Measurements from ENCODE around the gene SNRK. TPM values are rescaled to one million over a fixed set of nuclear protein-coding genes. Genes with fewer than 3 reads are reported as not detected.

SNRK gene
- total RNA-seq, 2 experiments from 2014 or later: 70.7 to 73.6 TPM

GRCh38 chr3:43298761-43299160 lies 12.4 kb downstream of the SNRK start:
- Mint-ChIP-seq H3K27me3 (no peaks in the 10 kb centered on the region), H3K27ac (peak overlapping the region; percentile 90), H3K4me1 (peaks cover 59% of the 10 kb centered on the region), H3K9me3 (no peaks in the 10 kb centered on the region), H3K4me3 (peak overlapping the region; percentile 84), H3K36me3 (peaks cover 19% of the 10 kb centered on the region)
- peak; percentile 15 for ATAC-seq (ENCODE audit: low read depth)
- POLR2A ChIA-PET: interaction anchor here (1.5 to 5.1 kb wide), 3 partner anchors 12 to 136 kb away, joined by 4 to 42 read pairs (median 32); partner anchors contain the start of gene SNRK
- no peak for DNase-seq

- POLR2A ChIA-PET: no interaction called here
- ATAC-seq (ENCODE audit: low read depth) (no peak), DNase-seq (no peak)
- peak overlapping the region; percentile 1 for H3K27ac Mint-ChIP-seq
- no peaks in the 10 kb centered on the region for H3K27me3 Mint-ChIP-seq
- peaks cover 42% of the 10 kb centered on the region for H3K36me3 Mint-ChIP-seq
- H3K4me3 Mint-ChIP-seq: peak overlapping the region; percentile 67
- H3K4me1 Mint-ChIP-seq: peaks cover 41% of the 10 kb centered on the region
- no peaks in the 10 kb centered on the region for H3K9me3 Mint-ChIP-seq
Observed at GRCh38 chr3:43302116-43302880, 16.0 kb downstream of the SNRK start.

- Mint-ChIP-seq H3K36me3 (peaks cover 53% of the 10 kb centered on the region), H3K4me3 (no peak overlapping the region)
- ATAC-seq (ENCODE audit: low read depth): no peak
Observed at GRCh38 chr3:43304126-43304525, 17.8 kb downstream of the SNRK start.

DNA sequence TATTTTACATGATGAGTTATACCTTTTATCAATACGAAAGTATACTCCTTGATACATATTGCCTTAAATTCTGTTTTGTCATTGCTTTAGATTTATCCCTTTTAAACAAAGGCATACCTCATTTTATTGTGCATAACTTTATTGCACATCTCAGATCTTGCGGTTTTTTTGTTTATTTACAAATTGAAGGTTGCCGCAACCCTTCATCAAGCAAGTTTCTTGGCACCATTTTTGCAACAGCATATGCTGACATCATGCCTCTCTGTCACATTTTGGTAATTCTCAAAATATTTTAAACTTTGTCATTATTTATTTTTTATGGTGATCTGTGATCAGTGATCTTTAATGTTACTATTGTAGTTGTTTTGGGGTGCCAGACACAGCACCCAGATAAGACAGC lies 20.9 kb downstream of the SNRK start:
- peak overlapping the region; percentile 48 for H3K4me3 Mint-ChIP-seq
- H3K9me3 Mint-ChIP-seq: no peaks in the 10 kb centered on the region
- POLR2A ChIA-PET: interaction anchor here (1.4 kb wide), 1 partner anchor 19 kb away, joined by 3 read pairs; no protein-coding TSS in a partner anchor
- peaks cover 78% of the 10 kb centered on the region for H3K36me3 Mint-ChIP-seq
- no peaks in the 10 kb centered on the region for H3K27me3 Mint-ChIP-seq
- H3K4me1 Mint-ChIP-seq: peaks cover 42% of the 10 kb centered on the region
- H3K27ac Mint-ChIP-seq: peak overlapping the region; percentile 73
- ATAC-seq (ENCODE audit: low read depth): no peak
- no peak for DNase-seq

More at GRCh38 chr3:43304126-43304525, 17.8 kb downstream of the SNRK start:
- H3K9me3 Mint-ChIP-seq: no peaks in the 10 kb centered on the region
- DNase-seq: no peak
- POLR2A ChIA-PET: no interaction called here
- peaks cover 44% of the 10 kb centered on the region for H3K4me1 Mint-ChIP-seq
- no peak overlapping the region for H3K27ac Mint-ChIP-seq
- H3K27me3 Mint-ChIP-seq: no peaks in the 10 kb centered on the region

DNA sequence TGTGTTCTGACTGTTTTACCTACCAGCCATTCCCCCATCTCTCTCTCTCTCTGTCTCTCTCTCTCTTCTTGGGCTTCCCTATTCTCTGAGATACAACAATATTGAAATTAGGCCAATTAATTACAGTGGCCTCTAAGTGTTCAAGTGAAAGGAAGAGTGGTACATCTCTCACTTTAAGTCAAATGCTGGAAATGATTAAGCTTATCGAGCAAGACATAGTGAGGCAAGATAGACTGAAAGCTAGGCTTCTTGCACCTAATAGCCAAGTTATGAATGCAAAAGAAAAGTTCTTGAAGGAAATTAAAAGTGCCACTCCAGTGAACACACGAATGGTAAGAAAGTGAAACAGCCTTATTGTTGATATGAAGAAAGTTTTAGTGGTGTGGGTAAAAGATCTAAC lies 21.3 kb downstream of the SNRK start:
- peaks cover 37% of the 10 kb centered on the region for H3K4me1 Mint-ChIP-seq
- no peak for ATAC-seq (ENCODE audit: low read depth)

DNA sequence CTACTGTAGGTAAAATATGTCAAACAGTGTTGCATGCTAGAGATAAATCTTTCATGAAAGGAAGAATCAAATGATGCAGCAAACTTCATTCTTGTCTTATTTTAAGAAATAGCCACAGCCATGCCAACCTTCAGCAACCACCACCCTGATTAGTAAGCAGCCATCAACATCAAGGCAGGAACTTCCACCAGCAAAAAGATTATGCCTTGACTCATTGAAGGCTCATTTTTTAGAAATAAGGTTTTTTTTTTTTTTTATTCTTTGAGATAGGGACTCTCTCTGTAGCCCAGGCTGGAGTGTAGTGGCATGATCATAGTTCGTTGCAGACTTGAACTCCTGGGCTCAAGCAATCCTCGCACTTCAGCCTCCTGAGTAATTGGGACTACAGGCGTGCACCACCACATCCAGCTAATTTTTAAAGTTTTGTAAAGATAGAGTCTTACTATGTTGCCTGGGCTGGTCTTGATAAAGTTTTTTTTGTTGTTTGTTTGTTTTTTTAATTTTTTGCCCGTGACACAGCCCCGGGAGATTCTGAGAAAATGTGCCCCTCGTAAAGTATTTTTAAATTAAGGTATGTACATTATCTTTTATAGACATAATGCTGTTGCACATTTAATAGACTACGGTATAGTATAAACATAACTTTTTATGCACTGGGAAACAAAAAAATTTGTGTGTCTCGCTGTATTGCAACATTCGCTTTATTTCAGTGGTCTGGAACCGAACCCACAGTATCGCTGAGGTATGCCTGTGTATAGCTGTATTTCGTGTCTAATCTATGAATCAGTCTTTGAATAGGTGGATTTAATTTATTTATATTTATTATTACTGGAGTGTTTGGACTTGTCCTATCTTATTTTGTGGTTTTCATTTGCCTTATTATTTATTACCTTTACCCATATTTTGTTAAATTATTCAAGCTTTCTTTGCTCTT lies 23.3 kb downstream of the SNRK start:
- Mint-ChIP-seq H3K27me3 (no peaks in the 10 kb centered on the region), H3K27ac (no peak overlapping the region), H3K36me3 (peaks cover 68% of the 10 kb centered on the region), H3K4me1 (peaks cover 31% of the 10 kb centered on the region), H3K9me3 (no peaks in the 10 kb centered on the region), H3K4me3 (no peak overlapping the region)
- ATAC-seq (ENCODE audit: low read depth): no peak
- no peak for DNase-seq
- POLR2A ChIA-PET: no interaction called here

More for the DNA sequence above, 21.3 kb downstream of the SNRK start:
- no peak for DNase-seq
- POLR2A ChIA-PET: interaction anchor here (1.4 kb wide), 1 partner anchor 18 kb away, joined by 3 read pairs; no protein-coding TSS in a partner anchor
- Mint-ChIP-seq H3K4me3 (peak overlapping the region; percentile 48), H3K36me3 (peaks cover 82% of the 10 kb centered on the region), H3K27ac (peak overlapping the region; percentile 73), H3K27me3 (no peaks in the 10 kb centered on the region), H3K9me3 (no peaks in the 10 kb centered on the region)

DNA sequence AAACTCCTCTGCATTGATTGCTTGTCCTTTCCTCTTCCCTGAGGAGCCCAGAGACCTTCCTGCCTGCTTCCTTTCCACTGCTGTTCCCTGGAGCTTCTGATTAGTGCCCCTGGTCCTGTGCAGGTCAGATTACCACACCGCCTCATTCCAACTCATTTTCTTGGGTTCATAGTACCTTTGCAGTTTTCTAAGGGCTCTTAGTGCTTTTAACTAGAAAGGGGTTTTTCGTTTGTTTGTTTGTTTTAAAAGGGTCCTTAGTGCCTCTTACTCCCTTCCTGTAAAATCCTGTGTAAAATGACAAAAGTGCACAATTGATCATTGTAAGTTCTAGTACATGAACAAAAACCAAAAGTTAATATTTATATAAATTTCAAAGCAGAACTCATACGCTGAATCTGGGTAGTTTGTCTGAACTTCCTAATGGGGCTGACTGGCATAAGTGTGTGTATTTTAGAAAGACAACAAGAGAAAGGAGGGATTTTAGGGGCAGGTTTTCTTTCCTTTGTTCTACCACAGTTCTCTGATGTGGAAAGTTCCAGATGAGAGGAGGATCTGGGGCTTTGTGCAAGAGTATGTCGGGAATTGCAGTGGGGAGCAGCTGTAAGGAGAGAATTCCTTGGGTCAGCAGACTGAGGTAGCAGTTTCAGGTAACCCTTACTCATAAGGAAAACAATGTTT lies 30.6 kb downstream of the SNRK start:
- Mint-ChIP-seq H3K4me3 (no peak overlapping the region), H3K27me3 (no peaks in the 10 kb centered on the region), H3K9me3 (no peaks in the 10 kb centered on the region), H3K36me3 (peaks cover 46% of the 10 kb centered on the region), H3K4me1 (peaks cover 30% of the 10 kb centered on the region), H3K27ac (peak overlapping the region; percentile 31)
- no peak for ATAC-seq (ENCODE audit: low read depth)
- no peak for DNase-seq
- POLR2A ChIA-PET: no interaction called here

- Mint-ChIP-seq H3K4me3 (no peak overlapping the region), H3K36me3 (peaks cover 43% of the 10 kb centered on the region)
Observed at GRCh38 chr3:43317461-43318316, 31.3 kb downstream of the SNRK start.

GRCh38 chr3:43319376-43319775 lies 33.0 kb downstream of the SNRK start:
- Mint-ChIP-seq H3K27ac (no peak overlapping the region), H3K9me3 (no peaks in the 10 kb centered on the region), H3K4me3 (no peak overlapping the region), H3K4me1 (peaks cover 31% of the 10 kb centered on the region), H3K27me3 (no peaks in the 10 kb centered on the region), H3K36me3 (peaks cover 45% of the 10 kb centered on the region)
- no peak for DNase-seq
- no peak for ATAC-seq (ENCODE audit: low read depth)
- POLR2A ChIA-PET: no interaction called here

More at GRCh38 chr3:43317461-43318316, 31.3 kb downstream of the SNRK start:
- ATAC-seq (ENCODE audit: low read depth) (no peak), DNase-seq (no peak)
- POLR2A ChIA-PET: no interaction called here
- Mint-ChIP-seq H3K9me3 (no peaks in the 10 kb centered on the region), H3K27ac (peak overlapping the region; percentile 31), H3K27me3 (no peaks in the 10 kb centered on the region), H3K4me1 (peaks cover 33% of the 10 kb centered on the region)

DNA sequence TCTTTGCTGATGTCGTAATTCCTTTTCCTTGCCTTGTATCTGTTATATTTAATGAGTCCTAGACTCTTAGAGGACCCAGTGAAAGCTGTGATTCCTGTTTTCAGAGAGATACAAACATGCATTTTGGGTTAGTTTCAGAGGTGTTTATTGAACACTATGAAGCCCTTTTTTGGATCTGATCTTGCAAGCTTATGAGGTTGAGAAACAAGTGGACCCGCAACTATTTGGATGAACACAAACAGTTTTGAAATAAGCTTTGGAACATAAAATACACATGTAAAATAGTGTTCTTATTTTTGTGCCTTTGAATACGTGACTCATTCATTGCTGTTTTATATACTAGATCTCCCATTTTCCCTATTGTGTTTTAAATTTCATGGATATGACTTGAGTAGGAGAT lies 33.5 kb downstream of the SNRK start:
- no peak for DNase-seq
- no peak for ATAC-seq (ENCODE audit: low read depth)
- Mint-ChIP-seq H3K27me3 (no peaks in the 10 kb centered on the region), H3K36me3 (peaks cover 44% of the 10 kb centered on the region), H3K9me3 (no peaks in the 10 kb centered on the region), H3K27ac (no peak overlapping the region), H3K4me1 (peaks cover 32% of the 10 kb centered on the region), H3K4me3 (no peak overlapping the region)
- POLR2A ChIA-PET: no interaction called here

DNA sequence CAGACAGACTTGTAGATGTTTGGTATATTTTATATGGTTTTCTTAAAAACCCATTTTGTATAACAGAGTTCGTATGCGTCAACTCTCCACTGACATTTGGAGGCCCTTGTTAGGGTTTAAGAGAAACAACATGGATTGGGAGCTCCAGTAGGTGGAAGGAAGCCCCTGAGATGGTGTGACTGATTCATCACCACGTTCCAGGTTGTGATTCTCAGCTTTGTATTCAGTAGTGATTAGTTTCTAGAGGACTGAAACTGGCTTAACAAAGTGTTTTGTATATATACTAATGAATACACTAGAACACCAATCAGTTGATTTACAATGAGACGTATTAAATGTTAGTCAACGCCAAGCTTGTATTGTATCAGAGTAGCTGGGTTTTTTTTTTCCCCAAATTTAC lies 33.9 kb downstream of the SNRK start:
- POLR2A ChIA-PET: interaction anchor here (0.7 kb wide), 2 partner anchors 13 to 207 kb away, joined by 3 to 5 read pairs; no protein-coding TSS in a partner anchor
- Mint-ChIP-seq H3K4me3 (no peak overlapping the region), H3K36me3 (peaks cover 42% of the 10 kb centered on the region), H3K4me1 (peaks cover 35% of the 10 kb centered on the region), H3K27ac (no peak overlapping the region), H3K27me3 (no peaks in the 10 kb centered on the region), H3K9me3 (no peaks in the 10 kb centered on the region)
- DNase-seq (no peak), ATAC-seq (ENCODE audit: low read depth) (no peak)

DNA sequence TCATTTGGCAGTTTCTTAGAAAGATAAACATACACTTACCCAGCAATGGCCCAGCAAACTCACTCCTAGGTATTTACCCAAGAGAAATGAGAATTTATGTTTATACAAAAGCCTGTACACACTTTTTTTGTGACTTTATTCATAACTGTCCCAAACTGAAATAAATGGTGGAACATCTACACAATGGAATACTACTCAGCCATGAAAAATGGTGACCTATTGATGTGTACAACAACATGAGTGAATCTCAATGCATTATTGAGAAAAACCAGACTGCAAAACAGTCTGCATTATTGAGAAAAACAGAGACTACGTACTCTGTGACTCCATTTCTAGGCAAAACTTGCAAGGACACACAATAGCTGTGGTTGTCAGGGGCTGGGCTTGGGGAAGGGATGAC lies 37.2 kb downstream of the SNRK start:
- Mint-ChIP-seq H3K27ac (no peak overlapping the region), H3K4me1 (peaks cover 45% of the 10 kb centered on the region), H3K36me3 (peaks cover 32% of the 10 kb centered on the region), H3K4me3 (no peak overlapping the region), H3K27me3 (no peaks in the 10 kb centered on the region), H3K9me3 (peaks cover under 1% of the 10 kb centered on the region)
- DNase-seq (no peak), ATAC-seq (ENCODE audit: low read depth) (no peak)
- POLR2A ChIA-PET: interaction anchor here (0.6 to 1.5 kb wide), 2 partner anchors 9 to 74 kb away, joined by 3 read pairs; no protein-coding TSS in a partner anchor

Data from activated naive CD8-positive, alpha-beta T cell treated with anti-CD3 and anti-CD28 coated beads, Interleukin-2, amount 10 ng/mL, durations not matched to agents 7 days and 5 days (primary cell).